ENCODE data around the gene RWDD4.

DNA sequence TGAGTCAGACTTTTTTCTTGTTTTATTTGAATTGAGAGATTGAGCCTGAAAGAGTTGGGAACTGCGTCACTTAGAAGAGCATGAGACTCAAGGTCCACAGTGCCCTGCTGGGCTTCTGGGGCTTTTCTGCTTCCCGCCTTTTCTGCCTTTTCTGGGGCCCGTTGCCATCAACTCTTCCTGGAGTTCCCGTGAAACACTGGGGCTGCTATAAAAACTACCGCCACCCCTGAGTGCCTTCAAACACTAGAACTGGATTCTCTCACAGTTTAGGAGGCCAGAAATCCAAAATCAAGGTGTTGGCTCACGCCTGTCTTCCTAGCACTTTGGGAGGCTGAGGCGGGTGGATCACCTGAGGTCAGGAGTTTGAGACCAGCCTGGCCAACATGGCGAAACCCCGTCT, 49.8 kb downstream of the RWDD4 start:
- TF ChIP-seq CTCF (IDR thresholded peaks at IDR 0.05 in 4 of 5, conservative IDR thresholded peaks at IDR 0.05 in 1 of 5) (no peak), POLR2A (IDR thresholded peaks at IDR 0.05) (no peak)

Measured in gastrocnemius medialis (tissue), 4 donors.